Measurements from ENCODE around the gene MYADML2. TPM values are rescaled to one million over a fixed set of nuclear protein-coding genes. Genes with fewer than 3 reads are reported as not detected.

The MYADML2 gene
- total RNA-seq, 1 experiment from 2014 or later, result not detected

GRCh38 chr17:81939218-81939617 lies 7.8 kb downstream of the MYADML2 start:
- H3K36me3 ChIP-seq (ENCODE audit: insufficient read depth, low read length, poor library complexity, severe bottlenecking), result peaks cover 8% of the 10 kb centered on the region
- no peak for DNase-seq (ENCODE audit: low spot score)
- H3K4me3 ChIP-seq (ENCODE audit: low read depth, low read length, poor library complexity, severe bottlenecking), result no peak overlapping the region
- TF ChIP-seq CTCF (conservative IDR thresholded peaks at IDR 0.05; ENCODE audit: low read depth, low read length) (no peak), EZH2 (IDR thresholded peaks at IDR 0.05; ENCODE audit: borderline replicate concordance, low read depth, low read length, poor library complexity, severe bottlenecking) (no peak)
- H3K27me3 ChIP-seq (replicated peaks; ENCODE audit: insufficient read depth, low read depth, low read length, poor library complexity), result no peaks in the 10 kb centered on the region
- H3K27ac ChIP-seq (ENCODE audit: low read depth, low read length, poor library complexity, severe bottlenecking), result no peak overlapping the region
- peaks cover 4% of the 10 kb centered on the region for H3K4me1 ChIP-seq (ENCODE audit: insufficient read depth, low read length, poor library complexity, severe bottlenecking)
- intact Hi-C loops (cut with micrococcal nuclease; ENCODE audit: unreplicated experiment), result no loop called here
- H3K9me3 ChIP-seq (ENCODE audit: low read depth, low read length, poor library complexity, severe bottlenecking), result no peaks in the 10 kb centered on the region
- CTCF ChIA-PET, result interaction anchor here (1.1 kb wide), 1 partner anchor 20 kb away, joined by 3 read pairs; no protein-coding TSS in a partner anchor
- POLR2A ChIA-PET (ENCODE audit: low non-redundant PET), result no interaction called here
- BruUV-seq (replicated peaks), result no TSS peak

- ChIA-PET CTCF (no interaction called here), POLR2A (ENCODE audit: low non-redundant PET) (interaction anchor here (0.7 kb wide), 1 partner anchor 226 kb away, joined by 3 read pairs; no protein-coding TSS in a partner anchor)
- H3K36me3 ChIP-seq (ENCODE audit: insufficient read depth, low read length, poor library complexity, severe bottlenecking), result peaks cover 11% of the 10 kb centered on the region
- H3K9me3 ChIP-seq (ENCODE audit: low read depth, low read length, poor library complexity, severe bottlenecking), result no peaks in the 10 kb centered on the region
- intact Hi-C loops (cut with micrococcal nuclease; ENCODE audit: unreplicated experiment), result no loop called here
- peak overlapping the region; percentile 25 for H3K27ac ChIP-seq (ENCODE audit: low read depth, low read length, poor library complexity, severe bottlenecking)
- H3K27me3 ChIP-seq (replicated peaks; ENCODE audit: insufficient read depth, low read depth, low read length, poor library complexity), result no peaks in the 10 kb centered on the region
- no peak for DNase-seq (ENCODE audit: low spot score)
- peak overlapping the region; percentile 56 for H3K4me3 ChIP-seq (ENCODE audit: low read depth, low read length, poor library complexity, severe bottlenecking)
- peaks cover 4% of the 10 kb centered on the region for H3K4me1 ChIP-seq (ENCODE audit: insufficient read depth, low read length, poor library complexity, severe bottlenecking)
- TF ChIP-seq EZH2 (IDR thresholded peaks at IDR 0.05; ENCODE audit: borderline replicate concordance, low read depth, low read length, poor library complexity, severe bottlenecking) (no peak), CTCF (conservative IDR thresholded peaks at IDR 0.05; ENCODE audit: low read depth, low read length) (no peak)
- no TSS peak for BruUV-seq (replicated peaks)
Observed at GRCh38 chr17:81935709-81936084, 11.3 kb downstream of the MYADML2 start.

- Histone ChIP-seq H3K36me3 (ENCODE audit: insufficient read depth, low read length, poor library complexity, severe bottlenecking) (peaks cover 11% of the 10 kb centered on the region), H3K4me3 (ENCODE audit: low read depth, low read length, poor library complexity, severe bottlenecking) (peak overlapping the region; percentile 56), H3K27ac (ENCODE audit: low read depth, low read length, poor library complexity, severe bottlenecking) (no peak overlapping the region), H3K9me3 (ENCODE audit: low read depth, low read length, poor library complexity, severe bottlenecking) (no peaks in the 10 kb centered on the region), H3K4me1 (ENCODE audit: insufficient read depth, low read length, poor library complexity, severe bottlenecking) (peaks cover 4% of the 10 kb centered on the region), H3K27me3 (replicated peaks; ENCODE audit: insufficient read depth, low read depth, low read length, poor library complexity) (no peaks in the 10 kb centered on the region)
- intact Hi-C loops (cut with micrococcal nuclease; ENCODE audit: unreplicated experiment), result no loop called here
- ChIA-PET CTCF (no interaction called here), POLR2A (ENCODE audit: low non-redundant PET) (no interaction called here)
- DNase-seq (ENCODE audit: low spot score), result no peak
- no TSS peak for BruUV-seq (replicated peaks)
- TF ChIP-seq EZH2 (IDR thresholded peaks at IDR 0.05; ENCODE audit: borderline replicate concordance, low read depth, low read length, poor library complexity, severe bottlenecking) (no peak), CTCF (conservative IDR thresholded peaks at IDR 0.05; ENCODE audit: low read depth, low read length) (no peak)
Observed at GRCh38 chr17:81934850-81935708, 12.0 kb downstream of the MYADML2 start.
